HepG2 (cell line): ENCODE measurements around the gene MYO10. TPM values are rescaled to one million over a fixed set of nuclear protein-coding genes. Genes with fewer than 3 reads are reported as not detected.

ENCODE experiments used
- ATAC-seq: fragments of 200-7000 bp; cut with Tn5 transposase; 3 replicates; pipeline ENCODE4 v1.9.1; 2020; ENCODE audit warnings: mild to moderate bottlenecking, moderate library complexity
- BruUV-seq: library from RNA; stranded (reverse); fragments of 400-500 nt; replicated peaks from 2 replicates; lab custom pipeline; 2021; lab: Mats Ljungman, UMichigan
- CTCF ChIA-PET: fragments of 300-600 bp; formaldehyde crosslinking; extraction: SDS; loops from one replicate; lab custom pipeline; 2021; ENCODE audit warnings: low total read pairs, inconsistent platforms, low intra/inter-chr PET ratio; lab: Yijun Ruan, JAX
- POLR2A ChIA-PET: fragments of 350-600 bp; sonication (Branson Sonifier 250); formaldehyde crosslinking; loops from one replicate; lab custom pipeline; 2020; ENCODE audit warnings: antibody characterized with exemption, inconsistent platforms; lab: Yijun Ruan, JAX
- DNase-seq: peaks from one replicate; pipeline ENCODE4 v3.0.0-alpha.2; 2015; ENCODE audit warnings: low spot score
- FAIRE-seq: peaks from 3 replicates; lab custom pipeline; 2011; peaks lifted over from hg19 to GRCh38; lab: Jason Lieb, UNC
- H2AFZ ChIP-seq: one replicate; pipeline ENCODE4 v1.6.1; 2011; ENCODE audit warnings: low read length, inconsistent platforms
- H3K27ac ChIP-seq: fragments of 300-600 bp; 3 replicates; pipeline ENCODE4 v1.8.0; 2011; ENCODE audit warnings: mixed run types, mild to moderate bottlenecking, mixed read lengths, low read length, inconsistent platforms; ENCODE audit not compliant: insufficient read depth; ENCODE audit errors: extremely low read length
- H3K27me3 ChIP-seq, 2 experiments: fragments of 200-600 bp in 1 of 2; 2 replicates in 1 of 2; 3 replicates in 1 of 2; pipeline versions ENCODE4 v1.6.0 to v1.8.0; 2011; ENCODE audit warnings: low read length in 2 of 2, mild to moderate bottlenecking in 2 of 2, moderate library complexity in 2 of 2, inconsistent platforms in 1 of 2; ENCODE audit not compliant: insufficient read depth in 2 of 2, control insufficient read depth in 1 of 2
- H3K36me3 ChIP-seq, 2 experiments: fragments of 200-600 bp in 1 of 2; replicated peaks in 1 of 2; 2 replicates in 1 of 2; 3 replicates in 1 of 2; pipeline versions ENCODE4 v1.5.1 to v1.8.0; 2011; ENCODE audit warnings: low read length in 2 of 2, inconsistent platforms in 1 of 2; ENCODE audit not compliant: insufficient read depth in 2 of 2, control insufficient read depth in 1 of 2
- H3K4me1 ChIP-seq: 2 replicates; pipeline ENCODE4 v1.5.1; 2012; ENCODE audit warnings: low read length, inconsistent platforms; ENCODE audit not compliant: insufficient read depth
- H3K4me2 ChIP-seq: 2 replicates; pipeline ENCODE4 v1.6.0; 2011; ENCODE audit warnings: low read depth, low read length, inconsistent platforms
- H3K4me3 ChIP-seq, 3 experiments: fragments of 200-600 bp in 1 of 3; sonication (generic), shearing (Covaris generic) in 1 of 3; replicated peaks in 1 of 3; 2 replicates each; pipeline ENCODE4 v1.5.1; 2011 to 2016; ENCODE audit warnings: low read length in 3 of 3, inconsistent platforms in 2 of 3, low read depth in 2 of 3, mild to moderate bottlenecking in 2 of 3, control low read depth in 1 of 3, mixed read lengths in 1 of 3; ENCODE audit not compliant: insufficient read depth in 1 of 3
- H3K79me2 ChIP-seq: one replicate; pipeline ENCODE4 v1.6.1; 2011; ENCODE audit warnings: low read length, inconsistent platforms; ENCODE audit not compliant: insufficient read depth
- H3K9ac ChIP-seq: 2 replicates; pipeline ENCODE4 v1.6.0; 2011; ENCODE audit warnings: mild to moderate bottlenecking, low read depth, low read length, inconsistent platforms; ENCODE audit not compliant: insufficient read depth
- H3K9me3 ChIP-seq: 2 replicates; pipeline ENCODE4 v1.5.1; 2012; ENCODE audit warnings: mild to moderate bottlenecking, low read length
- H4K20me1 ChIP-seq: 2 replicates; pipeline ENCODE4 v1.6.0; 2011; ENCODE audit warnings: inconsistent platforms, mild to moderate bottlenecking, low read length, moderate library complexity; ENCODE audit not compliant: insufficient read depth
- AGO2 ChIP-seq: fragments of 200-400 bp; formaldehyde crosslinking; optimal IDR thresholded peaks from 2 replicates; pipeline ENCODE3; 2017; ENCODE audit warnings: mild to moderate bottlenecking, low read depth, low read length, moderate library complexity
- ARNT ChIP-seq: fragments of 450-650 bp; IDR thresholded peaks from 2 replicates; pipeline ENCODE4 v1.6.1; 2017
- ATAD3A ChIP-seq: sonication (generic); formaldehyde crosslinking; IDR thresholded peaks from 2 replicates; pipeline ENCODE4 v1.4.0; 2020; ENCODE audit warnings: missing genetic modification reagents
- CTCF ChIP-seq: sonication (generic); formaldehyde crosslinking; IDR thresholded peaks from 2 replicates; pipeline ENCODE4 v1.5.0; 2020; ENCODE audit warnings: mild to moderate bottlenecking, missing genetic modification reagents, moderate library complexity
- FOXO1 ChIP-seq: sonication (generic); formaldehyde crosslinking; IDR thresholded peaks from 2 replicates; pipeline ENCODE4 v1.4.0; 2020; ENCODE audit warnings: missing genetic modification reagents
- GLMP ChIP-seq: sonication (generic); formaldehyde crosslinking; IDR thresholded peaks from 2 replicates; pipeline ENCODE4 v1.9.0; 2021; ENCODE audit warnings: missing genetic modification reagents, mild to moderate bottlenecking, borderline replicate concordance
- HCFC1 ChIP-seq: fragments of 150-350 bp; IDR thresholded peaks from 2 replicates; pipeline ENCODE4 v1.6.1; 2014; ENCODE audit warnings: low read depth, low read length
- HOXA9 ChIP-seq: sonication (generic); formaldehyde crosslinking; IDR thresholded peaks from 2 replicates; pipeline ENCODE4 v1.8.1; 2022; ENCODE audit warnings: missing genetic modification reagents, mild to moderate bottlenecking, moderate library complexity, borderline replicate concordance
- KDM3A ChIP-seq: IDR thresholded peaks from 2 replicates; pipeline ENCODE4 v1.6.1; 2018; ENCODE audit warnings: low read depth, missing compliant biosample characterization
- MBNL3 ChIP-seq: fragments of 250-450 bp; sonication (Bioruptor Pico); conservative IDR thresholded peaks from 2 replicates; pipeline ENCODE4 v1.8.0; 2022; ENCODE audit warnings: mild to moderate bottlenecking, inconsistent platforms
- NFE2L1 ChIP-seq: sonication (generic); formaldehyde crosslinking; IDR thresholded peaks from 2 replicates; pipeline ENCODE4 v1.4.0; 2020; ENCODE audit warnings: missing genetic modification reagents, mild to moderate bottlenecking, borderline replicate concordance
- PHF20 ChIP-seq: sonication (generic); formaldehyde crosslinking; IDR thresholded peaks from 2 replicates; pipeline ENCODE4 v1.5.0; 2020; ENCODE audit warnings: mild to moderate bottlenecking, missing genetic modification reagents
- RBM39 ChIP-seq: fragments of 200-400 bp; formaldehyde crosslinking; IDR thresholded peaks from one replicate; pipeline ENCODE4 v1.6.1; 2018; ENCODE audit warnings: antibody characterized with exemption, mild to moderate bottlenecking, low read depth, low read length; ENCODE audit not compliant: poor library complexity, severe bottlenecking
- U2AF2 ChIP-seq: fragments of 200-400 bp; formaldehyde crosslinking; IDR thresholded peaks from 2 replicates; pipeline ENCODE4 v1.6.1; 2017; ENCODE audit warnings: low read depth, mild to moderate bottlenecking, low read length
- ZNF652 ChIP-seq: IDR thresholded peaks from 2 replicates; pipeline ENCODE4 v1.6.1; 2016; ENCODE audit warnings: low read depth, borderline replicate concordance
- ZNF747 ChIP-seq: sonication (generic); formaldehyde crosslinking; IDR thresholded peaks from 2 replicates; pipeline ENCODE4 v1.8.1; 2023; ENCODE audit warnings: missing genetic modification reagents, mild to moderate bottlenecking, borderline replicate concordance
- ZNF792 ChIP-seq: IDR thresholded peaks from 2 replicates; pipeline ENCODE4 v1.6.1; 2016
- ZNF841 ChIP-seq: sonication (generic); formaldehyde crosslinking; IDR thresholded peaks from 2 replicates; pipeline ENCODE4 v1.8.1; 2023; ENCODE audit warnings: missing genetic modification reagents, borderline replicate concordance
- WGBS: methylation state at CpG from one replicate; pipeline ENCODE4 v1.1.6; 2017; ENCODE audit warnings: low lambda C conversion rate; 5-methylcytosine and 5-hydroxymethylcytosine counted together
- in situ Hi-C: cut with HindIII; loops from 2 replicates; pipeline ENCODE4 v1.10.0; 2017; ENCODE audit warnings: low pct_unique_long_range_greater_than_20kb; ENCODE audit not compliant: extremely low pct_ligation_motif_present
- intact Hi-C: fragments of 100-400 bp; cut with micrococcal nuclease; formaldehyde crosslinking; loops from one replicate; pipeline ENCODE4 v1.10.0; 2022; ENCODE audit not compliant: unreplicated experiment
- polyA plus RNA-seq, 8 experiments: library from polyadenylated mRNA; depleted of rRNA in 3 of 8; stranded (reverse) in 7 of 8; unstranded in 1 of 8; fragments of >200 nt; fragmentation: Illumina TruSeq in 4 of 8; extraction: Trizol in 4 of 8; gene quantifications; 2 replicates each; pipeline versions ENCODE4 v1.2.1 to v1.2.3, GENCODE V29; 2011 to 2016; ENCODE audit warnings: low read depth in 4 of 8, missing spikeins in 1 of 8, mixed read lengths in 1 of 8; ENCODE audit not compliant: insufficient read depth in 1 of 8
- total RNA-seq, 5 experiments: library from RNA; depleted of rRNA; stranded (reverse); fragments of >200 nt; fragmentation: Illumina TruSeq; extraction: Trizol; gene quantifications; 2 replicates each; pipeline ENCODE4 v1.2.3, GENCODE V29; 2016; ENCODE audit warnings: low read depth in 1 of 5

MYO10 gene
- total and polyA plus RNA-seq, 2 of the 13 experiments (the other 11 are each of a cell fraction or from before 2014, with no cell fraction given), result 4.5 to 14.0 TPM

- TF ChIP-seq CTCF (CRISPR knock-in tag), result no peak
These were observed 36.9 kb downstream of the MYO10 start (continued) for GRCh38 chr5:16899171-16899570.

- ATAC-seq, result no peak
- CTCF ChIA-PET, result no interaction called here
- DNase-seq, result no peak
- H3K9me3 ChIP-seq, result no peaks in the 10 kb centered on the region
- no peak for TF ChIP-seq NFE2L1 (CRISPR knock-in tag)
- TF ChIP-seq U2AF2, result no peak
- TF ChIP-seq RBM39, result no peak
- TF ChIP-seq ATAD3A (CRISPR knock-in tag), result no peak
- TF ChIP-seq MBNL3 (CRISPR knock-in tag), result no peak
- no peak for TF ChIP-seq GLMP (CRISPR knock-in tag)
- no peak for TF ChIP-seq FOXO1 (CRISPR knock-in tag)
- no peak for TF ChIP-seq ZNF652 (CRISPR knock-in tag)
- no peak for TF ChIP-seq KDM3A (CRISPR knock-in tag)
- no peak for TF ChIP-seq ARNT
- TF ChIP-seq HOXA9, result no peak
- no peak for TF ChIP-seq ZNF747 (CRISPR knock-in tag)
- TF ChIP-seq HCFC1, result no peak
- TF ChIP-seq ZNF841 (CRISPR knock-in tag), result no peak
- TF ChIP-seq ZNF792 (CRISPR knock-in tag), result no peak
- TF ChIP-seq PHF20 (CRISPR knock-in tag), result no peak
- no peak for TF ChIP-seq AGO2
- TF ChIP-seq, all 625 proteins: peak for 0
- no TSS peak for BruUV-seq
- Histone ChIP-seq H2AFZ (no peak overlapping the region), H3K4me1 (peaks cover 20% of the 10 kb centered on the region), H3K27ac (no peak overlapping the region), H3K4me2 (no peak overlapping the region), H3K27me3 (peaks cover 2 to 5% of the 10 kb centered on the region in 2 experiments; a peak in 1 of 5 replicates), H3K79me2 (no peaks in the 10 kb centered on the region), H4K20me1 (peaks cover 3% of the 10 kb centered on the region; the same call in 1 of the 2 replicates), H3K36me3 (no peaks in the 10 kb centered on the region), H3K4me3 (no peak overlapping the region), H3K9ac (no peak overlapping the region)
- POLR2A ChIA-PET, result no interaction called here
- no peak for FAIRE-seq
- intact Hi-C loops, result no loop called here
- in situ Hi-C loops, result no loop called here
- WGBS, result 63% methylated on average over 6 of the region's 6 CpGs
These were observed 38.3 kb downstream of the MYO10 start for GRCh38 chr5:16897800-16898199.
